K562 (cell line): Measurements from ENCODE around the gene WFIKKN2.

ENCODE experiments used
- ELF4 ChIP-seq: fragments of 450-650 bp; formaldehyde crosslinking; IDR thresholded peaks from 2 replicates; pipeline ENCODE4 v1.4.0; 2022; ENCODE audit warnings: missing genetic modification characterization
- FIP1L1 ChIP-seq: fragments of 200-400 bp; formaldehyde crosslinking; IDR thresholded peaks from 2 replicates; pipeline ENCODE4 v1.6.1; 2018; ENCODE audit warnings: mild to moderate bottlenecking, low read depth, low read length; ENCODE audit not compliant: poor library complexity, severe bottlenecking
- JUND ChIP-seq, 2 experiments: IDR thresholded peaks; 2 replicates in 1 of 2; 3 replicates in 1 of 2; pipeline ENCODE4 v1.6.1; 2011; ENCODE audit warnings: borderline replicate concordance in 2 of 2, low read depth in 2 of 2, low read length in 2 of 2, improper control_type of control experiment in 1 of 2, missing biosample characterization in 1 of 2, missing genetic modification characterization in 1 of 2, missing genetic modification reagents in 1 of 2
- MTA3 ChIP-seq: fragments of 450-650 bp; formaldehyde crosslinking; IDR thresholded peaks from 2 replicates; pipeline ENCODE4 v1.6.1; 2017; ENCODE audit warnings: mild to moderate bottlenecking, borderline replicate concordance
- POLR2AphosphoS2 ChIP-seq: IDR thresholded peaks from 2 replicates; pipeline ENCODE4 v1.6.1; 2012; ENCODE audit warnings: low read length, improper control_type of control experiment
- POLR2AphosphoS5 ChIP-seq: IDR thresholded peaks from 2 replicates; pipeline ENCODE4 v1.6.1; 2011; ENCODE audit warnings: mild to moderate bottlenecking, low read depth, low read length, moderate library complexity; ENCODE audit not compliant: control insufficient read depth, insufficient read depth
- RAD21 ChIP-seq, 2 experiments: fragments of 250-450 bp in 1 of 2; fragments of 450-650 bp in 1 of 2; sonication (Bioruptor Pico) in 1 of 2; formaldehyde crosslinking in 1 of 2; IDR thresholded peaks in 1 of 2; conservative IDR thresholded peaks in 1 of 2; 2 replicates each; pipeline versions ENCODE4 v1.4.0 to v1.8.0; 2020 to 2022; ENCODE audit warnings: mild to moderate bottlenecking in 2 of 2, moderate library complexity in 1 of 2
- RFX5 ChIP-seq: IDR thresholded peaks from 2 replicates; pipeline ENCODE4 v1.6.1; 2011; ENCODE audit warnings: low read depth, mild to moderate bottlenecking, improper control_type of control experiment, low read length
- SMARCB1 ChIP-seq: IDR thresholded peaks from 2 replicates; pipeline ENCODE4 v1.6.1; 2011; ENCODE audit warnings: improper control_type of control experiment, low read depth; ENCODE audit not compliant: insufficient read length
- SMARCE1 ChIP-seq: fragments of 450-650 bp; IDR thresholded peaks from 2 replicates; pipeline ENCODE4 v1.7.1; 2016; ENCODE audit warnings: mild to moderate bottlenecking
- USF2 ChIP-seq: sonication (generic); formaldehyde crosslinking; IDR thresholded peaks from 2 replicates; pipeline ENCODE4 v1.5.0; 2020; ENCODE audit warnings: missing genetic modification reagents
- ZNF3 ChIP-seq: fragments of 250-450 bp; sonication (Bioruptor Pico); IDR thresholded peaks from 2 replicates; pipeline ENCODE4 v1.5.0; 2021; ENCODE audit warnings: mild to moderate bottlenecking, moderate library complexity
- ZNF644 ChIP-seq: fragments of 200-800 bp; sonication (Bioruptor generic); IDR thresholded peaks from 2 replicates; pipeline ENCODE4 v1.6.1; 2016; ENCODE audit warnings: low read depth, missing genetic modification characterization, missing compliant biosample characterization

GRCh38 chr17:50817838-50818237 lies 17.5 kb upstream of the WFIKKN2 start:
- TF ChIP-seq ZNF644, result no peak
- no peak for TF ChIP-seq RAD21 (CRISPR knock-in tag; conservative IDR thresholded peaks at IDR 0.05 in 1 of 2, IDR thresholded peaks at IDR 0.05 in 1 of 2)
- TF ChIP-seq USF2 (CRISPR knock-in tag), result no peak
- no peak for TF ChIP-seq FIP1L1
- TF ChIP-seq ELF4 (CRISPR knock-in tag), result no peak
- no peak for TF ChIP-seq ZNF3
- TF ChIP-seq JUND (IDR thresholded peaks at IDR 0.05; ENCODE audit: borderline replicate concordance, low read depth, low read length), result no peak
- no peak for TF ChIP-seq JUND (tag; IDR thresholded peaks at IDR 0.05; ENCODE audit: borderline replicate concordance, low read depth, low read length)
- no peak for TF ChIP-seq MTA3
- no peak for TF ChIP-seq POLR2AphosphoS2
- TF ChIP-seq RFX5, result no peak
- no peak for TF ChIP-seq SMARCB1
- TF ChIP-seq POLR2AphosphoS5, result no peak
- TF ChIP-seq SMARCE1, result no peak
